ENCODE measurements around the gene METTL21A. TPM values are rescaled to one million over a fixed set of nuclear protein-coding genes. Genes with fewer than 3 reads are reported as not detected.

Gene METTL21A
- total and polyA plus RNA-seq, 2 of the 13 experiments (the other 11 are each of a cell fraction or from before 2014, with no cell fraction given), result 42.4 to 61.2 TPM

- TF ChIP-seq, protein P1, sequence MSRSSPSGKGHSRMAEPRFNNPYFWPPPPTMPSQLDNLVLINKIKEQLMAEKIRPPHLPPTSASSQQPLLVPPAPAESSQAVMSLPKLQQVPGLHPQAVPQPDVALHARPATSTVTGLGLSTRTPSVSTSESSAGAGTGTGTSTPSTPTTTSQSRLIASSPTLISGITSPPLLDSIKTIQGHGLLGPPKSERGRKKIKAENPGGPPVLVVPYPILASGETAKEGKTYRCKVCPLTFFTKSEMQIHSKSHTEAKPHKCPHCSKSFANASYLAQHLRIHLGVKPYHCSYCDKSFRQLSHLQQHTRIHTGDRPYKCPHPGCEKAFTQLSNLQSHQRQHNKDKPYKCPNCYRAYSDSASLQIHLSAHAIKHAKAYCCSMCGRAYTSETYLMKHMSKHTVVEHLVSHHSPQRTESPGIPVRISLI (CRISPR knock-in tag; IDR thresholded peaks at IDR 0.05; ENCODE audit: borderline replicate concordance), result peak; percentile 28; the same call in 1 of the 2 replicates
- peak; percentile 71 for TF ChIP-seq NFYC (CRISPR knock-in tag; IDR thresholded peaks at IDR 0.05)
- 0 out of 2 replicates have a peak, but pooled peaks have one; percentile 52 for TF ChIP-seq ZNF205 (CRISPR knock-in tag; IDR thresholded peaks at IDR 0.05)
- 0 out of 2 replicates have a peak, but pooled peaks have one; percentile 24 for TF ChIP-seq ZMYM2 (CRISPR knock-in tag; IDR thresholded peaks at IDR 0.05)
- no peak for TF ChIP-seq ZNF292 (CRISPR knock-in tag; IDR thresholded peaks at IDR 0.05; ENCODE audit: borderline replicate concordance, low read depth)
- peak; percentile 82; the same call in 1 of the 2 replicates for TF ChIP-seq SMAD3 (CRISPR knock-in tag; IDR thresholded peaks at IDR 0.05)
- TF ChIP-seq TOE1 (CRISPR knock-in tag; IDR thresholded peaks at IDR 0.05), result peak; percentile 56; the same call in 1 of the 2 replicates
- peak; percentile 76 for TF ChIP-seq ISL2 (CRISPR knock-in tag; IDR thresholded peaks at IDR 0.05)
- no peak for TF ChIP-seq ATAD3A (CRISPR knock-in tag; IDR thresholded peaks at IDR 0.05)
- TF ChIP-seq ZNF33A (CRISPR knock-in tag; IDR thresholded peaks at IDR 0.05; ENCODE audit: borderline replicate concordance), result no peak
- 0 out of 2 replicates have a peak, but pooled peaks have one; percentile 16 for TF ChIP-seq GATAD1 (CRISPR knock-in tag; IDR thresholded peaks at IDR 0.05)
- peak; percentile 79 for TF ChIP-seq PAXIP1 (CRISPR knock-in tag; conservative IDR thresholded peaks at IDR 0.05)
- TF ChIP-seq LCORL (IDR thresholded peaks at IDR 0.05), result no peak
- TF ChIP-seq LCORL (CRISPR knock-in tag; IDR thresholded peaks at IDR 0.05), result 0 out of 2 replicates have a peak, but pooled peaks have one; percentile 25
- TF ChIP-seq RARA (CRISPR knock-in tag; IDR thresholded peaks at IDR 0.05), result peak; percentile 57
- TF ChIP-seq ZNF710 (CRISPR knock-in tag; IDR thresholded peaks at IDR 0.05; ENCODE audit: borderline replicate concordance), result 0 out of 2 replicates have a peak, but pooled peaks have one; percentile 30
- peak; percentile 57; the same call in 1 of the 2 replicates for TF ChIP-seq TBX2 (CRISPR knock-in tag; IDR thresholded peaks at IDR 0.05; ENCODE audit: borderline replicate concordance)
- TF ChIP-seq THAP11 (CRISPR knock-in tag; IDR thresholded peaks at IDR 0.05), result peak; percentile 72
- TF ChIP-seq MIER3 (CRISPR knock-in tag; IDR thresholded peaks at IDR 0.05; ENCODE audit: borderline replicate concordance), result peak; percentile 84; the same call in 1 of the 2 replicates
- peak; percentile 54; the same call in 1 of the 2 replicates for TF ChIP-seq KAT8 (CRISPR knock-in tag; IDR thresholded peaks at IDR 0.05)
- TF ChIP-seq, protein P2, sequence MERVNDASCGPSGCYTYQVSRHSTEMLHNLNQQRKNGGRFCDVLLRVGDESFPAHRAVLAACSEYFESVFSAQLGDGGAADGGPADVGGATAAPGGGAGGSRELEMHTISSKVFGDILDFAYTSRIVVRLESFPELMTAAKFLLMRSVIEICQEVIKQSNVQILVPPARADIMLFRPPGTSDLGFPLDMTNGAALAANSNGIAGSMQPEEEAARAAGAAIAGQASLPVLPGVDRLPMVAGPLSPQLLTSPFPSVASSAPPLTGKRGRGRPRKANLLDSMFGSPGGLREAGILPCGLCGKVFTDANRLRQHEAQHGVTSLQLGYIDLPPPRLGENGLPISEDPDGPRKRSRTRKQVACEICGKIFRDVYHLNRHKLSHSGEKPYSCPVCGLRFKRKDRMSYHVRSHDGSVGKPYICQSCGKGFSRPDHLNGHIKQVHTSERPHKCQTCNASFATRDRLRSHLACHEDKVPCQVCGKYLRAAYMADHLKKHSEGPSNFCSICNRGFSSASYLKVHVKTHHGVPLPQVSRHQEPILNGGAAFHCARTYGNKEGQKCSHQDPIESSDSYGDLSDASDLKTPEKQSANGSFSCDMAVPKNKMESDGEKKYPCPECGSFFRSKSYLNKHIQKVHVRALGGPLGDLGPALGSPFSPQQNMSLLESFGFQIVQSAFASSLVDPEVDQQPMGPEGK (CRISPR knock-in tag; IDR thresholded peaks at IDR 0.05), result peak; percentile 40; the same call in 1 of the 2 replicates
- TF ChIP-seq HDAC1 (CRISPR knock-in tag; IDR thresholded peaks at IDR 0.05), result peak; percentile 66
- TF ChIP-seq SALL1 (CRISPR knock-in tag; IDR thresholded peaks at IDR 0.05), result peak; percentile 69; the same call in 1 of the 2 replicates
- no peak for TF ChIP-seq PLRG1 (conservative IDR thresholded peaks at IDR 0.05)
Observed at GRCh38 chr2:207619764-207620203, 5.4 kb downstream of the METTL21A start (continued).

Data from HepG2 (cell line).